Measurements from ENCODE around the gene CYP19A1. TPM values are rescaled to one million over a fixed set of nuclear protein-coding genes. Genes with fewer than 3 reads are reported as not detected.

CYP19A1 gene
- total RNA-seq, 1 donor from 2014 or later, result not detected

GRCh38 chr15:51382787-51383186, 44.4 kb upstream of the CYP19A1 start:
- Mint-ChIP-seq H3K4me3 (ENCODE audit: unreplicated experiment) (no peak overlapping the region), H3K9me3 (ENCODE audit: unreplicated experiment) (peaks cover 6% of the 10 kb centered on the region)
- TF ChIP-seq CTCF (IDR thresholded peaks at IDR 0.05; ENCODE audit: partially characterized antibody, unreplicated experiment), result peak; percentile 63

GRCh38 chr15:51380999-51381806, 42.8 kb upstream of the CYP19A1 start:
- H3K36me3 Mint-ChIP-seq (ENCODE audit: unreplicated experiment), result no peaks in the 10 kb centered on the region
- TF ChIP-seq CTCF (IDR thresholded peaks at IDR 0.05; ENCODE audit: partially characterized antibody, unreplicated experiment), result peak; percentile 73
- H3K4me3 Mint-ChIP-seq (ENCODE audit: unreplicated experiment), result no peak overlapping the region
- peaks cover 21% of the 10 kb centered on the region for H3K4me1 Mint-ChIP-seq (ENCODE audit: low read depth, unreplicated experiment)
- no peak overlapping the region for H3K27ac Mint-ChIP-seq (ENCODE audit: unreplicated experiment)
- peaks cover 5% of the 10 kb centered on the region for H3K27me3 Mint-ChIP-seq (ENCODE audit: unreplicated experiment)
- peaks cover 6% of the 10 kb centered on the region for H3K9me3 Mint-ChIP-seq (ENCODE audit: unreplicated experiment)
- peak; percentile 61 for DNase-seq

More at GRCh38 chr15:51382787-51383186, 44.4 kb upstream of the CYP19A1 start:
- no peaks in the 10 kb centered on the region for H3K36me3 Mint-ChIP-seq (ENCODE audit: unreplicated experiment)
- H3K27me3 Mint-ChIP-seq (ENCODE audit: unreplicated experiment), result peaks cover 5% of the 10 kb centered on the region
- H3K27ac Mint-ChIP-seq (ENCODE audit: unreplicated experiment), result no peak overlapping the region
- DNase-seq, result peak; percentile 67
- H3K4me1 Mint-ChIP-seq (ENCODE audit: low read depth, unreplicated experiment), result peaks cover 28% of the 10 kb centered on the region

- Mint-ChIP-seq H3K4me3 (ENCODE audit: unreplicated experiment) (no peak overlapping the region), H3K4me1 (ENCODE audit: low read depth, unreplicated experiment) (peaks cover 9% of the 10 kb centered on the region), H3K27me3 (ENCODE audit: unreplicated experiment) (no peaks in the 10 kb centered on the region), H3K9me3 (ENCODE audit: unreplicated experiment) (peaks cover 2% of the 10 kb centered on the region), H3K27ac (ENCODE audit: unreplicated experiment) (no peak overlapping the region), H3K36me3 (ENCODE audit: unreplicated experiment) (no peaks in the 10 kb centered on the region)
- TF ChIP-seq CTCF (IDR thresholded peaks at IDR 0.05; ENCODE audit: partially characterized antibody, unreplicated experiment), result no peak
- no peak for DNase-seq
These were observed 41.0 kb upstream of the CYP19A1 start for GRCh38 chr15:51379390-51379789.

- Mint-ChIP-seq H3K9me3 (ENCODE audit: unreplicated experiment) (peaks cover 2% of the 10 kb centered on the region), H3K4me3 (ENCODE audit: unreplicated experiment) (no peak overlapping the region), H3K4me1 (ENCODE audit: low read depth, unreplicated experiment) (peaks cover 4% of the 10 kb centered on the region), H3K27ac (ENCODE audit: unreplicated experiment) (no peak overlapping the region), H3K36me3 (ENCODE audit: unreplicated experiment) (no peaks in the 10 kb centered on the region), H3K27me3 (ENCODE audit: unreplicated experiment) (no peaks in the 10 kb centered on the region)
- no peak for DNase-seq
- TF ChIP-seq CTCF (IDR thresholded peaks at IDR 0.05; ENCODE audit: partially characterized antibody, unreplicated experiment), result no peak
These were observed 40.0 kb upstream of the CYP19A1 start for GRCh38 chr15:51378406-51378805.

- Mint-ChIP-seq H3K4me3 (ENCODE audit: unreplicated experiment) (no peak overlapping the region), H3K9me3 (ENCODE audit: unreplicated experiment) (no peaks in the 10 kb centered on the region), H3K4me1 (ENCODE audit: low read depth, unreplicated experiment) (no peaks in the 10 kb centered on the region), H3K27me3 (ENCODE audit: unreplicated experiment) (no peaks in the 10 kb centered on the region), H3K27ac (ENCODE audit: unreplicated experiment) (no peak overlapping the region), H3K36me3 (ENCODE audit: unreplicated experiment) (no peaks in the 10 kb centered on the region)
- no peak for TF ChIP-seq CTCF (IDR thresholded peaks at IDR 0.05; ENCODE audit: partially characterized antibody, unreplicated experiment)
- no peak for DNase-seq
These were observed 38.8 kb upstream of the CYP19A1 start for GRCh38 chr15:51377038-51377786.
